ENCODE results near the gene DNAJC10. TPM values are rescaled to one million over a fixed set of nuclear protein-coding genes. Genes with fewer than 3 reads are reported as not detected.
"Not testable (repeated sequence)": the region's sequence is repeated elsewhere in the genome, so short reads cannot be mapped to it uniquely, and the experiment has no call there.

The DNAJC10 gene
- total and polyA plus RNA-seq, 5 donors from 2014 or later: 32.9 to 52.5 (median 47.4) TPM

DNA sequence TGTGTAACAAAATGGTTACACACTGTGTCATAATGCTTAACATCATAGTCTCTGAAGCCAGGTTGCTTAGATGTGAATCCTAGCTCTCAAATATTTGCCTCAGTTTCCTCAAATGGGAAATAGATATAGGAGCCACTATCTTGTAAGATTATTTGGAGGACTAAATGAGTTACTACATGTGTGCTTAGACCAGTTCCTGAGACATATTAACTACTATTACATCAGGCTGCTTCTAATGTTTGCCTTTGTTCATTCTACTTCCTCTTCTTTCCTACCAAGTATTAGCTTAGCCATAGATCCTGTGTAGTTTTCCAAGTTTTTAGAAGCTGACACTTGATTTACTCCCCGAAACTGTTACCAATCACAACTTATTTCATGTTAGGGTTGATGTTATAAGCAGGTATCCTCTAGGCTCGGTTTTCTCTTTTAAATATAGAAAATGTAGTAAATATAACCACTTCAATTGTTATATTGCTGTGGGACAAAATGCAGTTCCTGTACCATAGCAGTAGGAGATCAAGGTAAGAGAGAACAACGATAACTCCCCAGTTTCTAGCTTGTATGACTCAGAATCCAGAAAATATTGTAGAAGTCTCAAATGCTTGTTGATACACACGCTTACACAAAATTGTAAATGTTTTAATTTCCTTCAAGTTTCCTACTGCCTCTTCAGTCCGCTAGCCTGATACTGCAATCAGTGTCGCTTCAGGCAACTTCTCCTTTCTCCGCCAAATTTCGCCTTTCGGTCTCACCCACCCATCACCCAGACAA, 751 bp upstream of the DNAJC10 start:
- H3K36me3 Mint-ChIP-seq: no peaks in the 10 kb centered on the region
- peak overlapping the region; percentile 80 for H3K27ac ChIP-seq (ENCODE audit: insufficient read depth, low read length, poor library complexity, severe bottlenecking)
- H3K4me1 Mint-ChIP-seq: peaks cover 0 to 5% (median 2%) of the 10 kb centered on the region in 4 donors
- peaks cover 6% of the 10 kb centered on the region for H3K27me3 ChIP-seq (ENCODE audit: control insufficient read depth, insufficient read depth, low read length)
- ATAC-seq (ENCODE audit: low read depth in 2 of 2): peak; percentile 1 to 6
- no peaks in the 10 kb centered on the region for H3K9me3 ChIP-seq (ENCODE audit: control insufficient read depth in 2 of 2, low read length in 2 of 2)
- H3K9me3 Mint-ChIP-seq: no peaks in the 10 kb centered on the region
- H3K4me3 ChIP-seq (ENCODE audit: low read depth, low read length): peak overlapping the region; percentile 96
- peaks cover 17% of the 10 kb centered on the region for H3K27me3 Mint-ChIP-seq
- peak overlapping the region in 1 of 4 donors; percentile 11 for H3K4me3 Mint-ChIP-seq
- no peak for DNase-seq
- peaks cover 24% of the 10 kb centered on the region for H3K4me1 ChIP-seq (ENCODE audit: control insufficient read depth, insufficient read depth, low read length, poor library complexity, severe bottlenecking)
- H3K27ac Mint-ChIP-seq: no peak overlapping the region
- peaks cover 2% of the 10 kb centered on the region for H3K36me3 ChIP-seq (ENCODE audit: control insufficient read depth, insufficient read depth, low read length)

DNA sequence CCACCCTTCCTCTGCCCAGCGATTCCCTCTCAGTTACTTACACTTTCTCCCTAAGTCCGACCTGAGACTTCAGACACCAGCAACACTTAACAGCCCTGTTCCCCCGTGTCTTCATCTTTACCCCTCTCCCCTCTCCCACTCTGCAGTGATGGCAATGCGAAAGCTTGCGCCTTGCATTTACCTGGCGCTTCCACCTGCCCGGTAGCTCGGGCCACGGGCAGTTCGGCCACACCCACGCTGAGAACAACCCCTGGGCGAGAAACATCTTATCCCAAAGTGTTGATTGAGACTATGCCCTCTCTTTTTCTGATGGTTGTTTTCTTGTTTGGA, 558 bp downstream of the DNAJC10 start:
- H3K36me3 Mint-ChIP-seq: peaks cover 6% of the 10 kb centered on the region
- peaks cover 0 to 9% (median 4%) of the 10 kb centered on the region in 4 donors for H3K4me1 Mint-ChIP-seq
- H3K27ac Mint-ChIP-seq: no peak overlapping the region
- Histone ChIP-seq H3K4me1 (ENCODE audit: control insufficient read depth, insufficient read depth, low read length, poor library complexity, severe bottlenecking) (peaks cover 24% of the 10 kb centered on the region), H3K4me3 (ENCODE audit: low read depth, low read length) (peak overlapping the region; percentile 95), H3K27ac (ENCODE audit: insufficient read depth, low read length, poor library complexity, severe bottlenecking) (peak overlapping the region; percentile 80), H3K27me3 (ENCODE audit: control insufficient read depth, insufficient read depth, low read length) (no peaks in the 10 kb centered on the region), H3K36me3 (ENCODE audit: control insufficient read depth, insufficient read depth, low read length) (peaks cover 2% of the 10 kb centered on the region), H3K9me3 (ENCODE audit: control insufficient read depth in 2 of 2, low read length in 2 of 2) (no peaks in the 10 kb centered on the region)
- ATAC-seq (ENCODE audit: low read depth in 2 of 2) (no peak), DNase-seq (no peak)
- H3K9me3 Mint-ChIP-seq: no peaks in the 10 kb centered on the region
- peaks cover 7% of the 10 kb centered on the region for H3K27me3 Mint-ChIP-seq
- H3K4me3 Mint-ChIP-seq: no peak overlapping the region

DNA sequence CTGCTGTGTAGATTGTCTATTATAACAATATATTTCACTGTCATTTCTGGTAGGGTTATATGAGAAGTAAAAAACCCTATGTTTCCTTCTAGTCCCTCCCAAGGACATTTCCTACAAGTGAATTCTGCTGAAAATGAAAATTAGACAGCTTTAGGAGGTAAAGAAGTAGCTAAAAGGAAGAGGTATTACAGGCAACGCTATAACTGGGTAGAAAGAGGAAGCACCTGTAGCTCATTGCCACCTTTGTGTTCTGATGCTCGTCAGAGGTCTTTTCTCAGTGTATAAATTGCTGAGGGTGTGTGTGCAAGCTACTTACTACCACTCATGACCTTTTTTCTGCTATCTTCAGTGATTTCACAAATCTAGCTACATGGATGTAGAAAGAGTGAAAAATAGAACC, 1.4 kb downstream of the DNAJC10 start:
- Histone ChIP-seq H3K27ac (ENCODE audit: insufficient read depth, low read length, poor library complexity, severe bottlenecking) (peak overlapping the region; percentile 80), H3K27me3 (ENCODE audit: control insufficient read depth, insufficient read depth, low read length) (no peaks in the 10 kb centered on the region), H3K4me1 (ENCODE audit: control insufficient read depth, insufficient read depth, low read length, poor library complexity, severe bottlenecking) (peaks cover 24% of the 10 kb centered on the region), H3K36me3 (ENCODE audit: control insufficient read depth, insufficient read depth, low read length) (peaks cover 5% of the 10 kb centered on the region), H3K9me3 (ENCODE audit: control insufficient read depth in 2 of 2, low read length in 2 of 2) (no peaks in the 10 kb centered on the region), H3K4me3 (ENCODE audit: low read depth, low read length) (peak overlapping the region; percentile 95)
- peaks cover 6% of the 10 kb centered on the region for H3K27me3 Mint-ChIP-seq
- H3K36me3 Mint-ChIP-seq: peaks cover 6% of the 10 kb centered on the region
- DNase-seq (peak in 2 of 3 donors; percentile 5 to 20), ATAC-seq (ENCODE audit: low read depth in 2 of 2) (no peak)
- H3K4me3 Mint-ChIP-seq: no peak overlapping the region
- no peak overlapping the region for H3K27ac Mint-ChIP-seq
- H3K9me3 Mint-ChIP-seq: no peaks in the 10 kb centered on the region
- peaks cover 0 to 9% (median 4%) of the 10 kb centered on the region in 4 donors for H3K4me1 Mint-ChIP-seq

DNA sequence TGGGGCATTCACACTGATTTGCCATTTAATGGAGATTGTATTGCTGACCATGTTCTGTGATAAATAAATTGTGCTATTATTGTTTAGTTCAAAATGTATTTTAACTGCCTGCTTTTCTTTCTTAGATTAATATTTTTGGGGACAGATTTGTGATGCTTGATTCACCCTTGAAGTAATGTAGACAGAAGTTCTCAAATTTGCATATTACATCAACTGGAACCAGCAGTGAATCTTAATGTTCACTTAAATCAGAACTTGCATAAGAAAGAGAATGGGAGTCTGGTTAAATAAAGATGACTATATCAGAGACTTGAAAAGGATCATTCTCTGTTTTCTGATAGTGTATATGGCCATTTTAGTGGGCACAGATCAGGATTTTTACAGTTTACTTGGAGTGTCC, 1.8 kb downstream of the DNAJC10 start:
- Histone ChIP-seq H3K4me3 (ENCODE audit: low read depth, low read length) (peak overlapping the region; percentile 95), H3K27me3 (ENCODE audit: control insufficient read depth, insufficient read depth, low read length) (no peaks in the 10 kb centered on the region), H3K27ac (ENCODE audit: insufficient read depth, low read length, poor library complexity, severe bottlenecking) (peak overlapping the region; percentile 80), H3K9me3 (ENCODE audit: control insufficient read depth in 2 of 2, low read length in 2 of 2) (no peaks in the 10 kb centered on the region), H3K36me3 (ENCODE audit: control insufficient read depth, insufficient read depth, low read length) (peaks cover 8% of the 10 kb centered on the region), H3K4me1 (ENCODE audit: control insufficient read depth, insufficient read depth, low read length, poor library complexity, severe bottlenecking) (peaks cover 24% of the 10 kb centered on the region)
- H3K4me1 Mint-ChIP-seq: peaks cover 0 to 9% (median 4%) of the 10 kb centered on the region in 4 donors
- peaks cover 6% of the 10 kb centered on the region for H3K36me3 Mint-ChIP-seq
- H3K4me3 Mint-ChIP-seq: peak overlapping the region in 1 of 4 donors; percentile 5
- DNase-seq: no peak
- H3K27me3 Mint-ChIP-seq: peaks cover 5% of the 10 kb centered on the region
- H3K9me3 Mint-ChIP-seq: no peaks in the 10 kb centered on the region
- no peak for ATAC-seq (ENCODE audit: low read depth in 2 of 2)
- H3K27ac Mint-ChIP-seq: no peak overlapping the region

DNA sequence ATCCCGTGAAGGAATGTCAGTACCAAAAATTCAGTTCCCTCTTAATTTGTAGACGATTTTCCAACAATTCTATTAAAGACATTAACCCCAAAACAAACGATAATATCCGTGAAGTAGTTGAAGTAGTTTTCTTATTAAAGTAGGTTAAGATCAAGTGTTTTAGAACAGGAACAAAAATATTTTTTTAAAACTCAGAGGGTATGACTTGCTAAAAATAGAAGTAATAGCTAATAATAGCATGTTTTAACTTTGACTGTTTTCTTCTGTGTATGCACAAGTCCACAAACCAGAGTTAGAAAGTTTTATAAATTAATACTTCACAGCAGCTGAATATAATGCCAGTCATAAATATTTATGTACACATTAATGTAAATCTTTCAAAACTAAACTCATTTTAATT, 2.4 kb downstream of the DNAJC10 start:
- H3K9me3 Mint-ChIP-seq: no peaks in the 10 kb centered on the region
- H3K27me3 ChIP-seq (ENCODE audit: control insufficient read depth, insufficient read depth, low read length): no peaks in the 10 kb centered on the region
- no peak overlapping the region for H3K27ac ChIP-seq (ENCODE audit: insufficient read depth, low read length, poor library complexity, severe bottlenecking)
- peaks cover 24% of the 10 kb centered on the region for H3K4me1 ChIP-seq (ENCODE audit: control insufficient read depth, insufficient read depth, low read length, poor library complexity, severe bottlenecking)
- H3K9me3 ChIP-seq (ENCODE audit: control insufficient read depth in 2 of 2, low read length in 2 of 2): no peaks in the 10 kb centered on the region
- no peak for ATAC-seq (ENCODE audit: low read depth in 2 of 2)
- no peak for DNase-seq
- no peak overlapping the region for H3K27ac Mint-ChIP-seq
- H3K4me1 Mint-ChIP-seq: peaks cover 0 to 9% (median 4%) of the 10 kb centered on the region in 4 donors
- H3K27me3 Mint-ChIP-seq: no peaks in the 10 kb centered on the region
- H3K36me3 ChIP-seq (ENCODE audit: control insufficient read depth, insufficient read depth, low read length): peaks cover 11% of the 10 kb centered on the region
- no peak overlapping the region for H3K4me3 Mint-ChIP-seq
- H3K36me3 Mint-ChIP-seq: peaks cover 6% of the 10 kb centered on the region
- H3K4me3 ChIP-seq (ENCODE audit: low read depth, low read length): no peak overlapping the region

DNA sequence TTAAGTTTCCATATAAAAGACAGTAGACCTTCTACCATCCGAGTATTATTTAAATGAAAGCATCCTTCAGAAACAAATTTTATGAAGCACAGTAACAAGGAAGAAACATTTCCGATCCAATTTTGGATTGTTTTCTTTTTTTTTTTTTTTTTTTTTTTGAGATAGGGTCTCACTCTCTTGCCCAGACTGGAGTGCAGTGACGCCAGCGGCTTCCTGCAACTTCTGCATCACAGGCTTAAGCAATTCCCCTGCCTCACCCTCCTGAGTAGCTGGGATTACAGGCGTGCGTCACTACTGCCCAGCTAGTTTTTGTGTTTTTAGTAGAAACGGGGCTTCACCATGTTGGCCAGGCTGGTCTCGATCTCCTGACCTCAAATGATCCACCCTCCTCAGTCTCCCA, 3.1 kb downstream of the DNAJC10 start:
- DNase-seq; H3K4me1 Mint-ChIP-seq; H3K27me3 ChIP-seq (ENCODE audit: control insufficient read depth, insufficient read depth, low read length); H3K27ac ChIP-seq (ENCODE audit: insufficient read depth, low read length, poor library complexity, severe bottlenecking); H3K36me3 Mint-ChIP-seq; H3K4me3 ChIP-seq (ENCODE audit: low read depth, low read length); ATAC-seq (ENCODE audit: low read depth in 2 of 2); H3K27me3 Mint-ChIP-seq; H3K9me3 Mint-ChIP-seq; H3K9me3 ChIP-seq (ENCODE audit: control insufficient read depth in 2 of 2, low read length in 2 of 2); H3K4me3 Mint-ChIP-seq; H3K27ac Mint-ChIP-seq: not testable (repeated sequence)
- peaks cover 14% of the 10 kb centered on the region for H3K36me3 ChIP-seq (ENCODE audit: control insufficient read depth, insufficient read depth, low read length)
- peaks cover 24% of the 10 kb centered on the region for H3K4me1 ChIP-seq (ENCODE audit: control insufficient read depth, insufficient read depth, low read length, poor library complexity, severe bottlenecking)

DNA sequence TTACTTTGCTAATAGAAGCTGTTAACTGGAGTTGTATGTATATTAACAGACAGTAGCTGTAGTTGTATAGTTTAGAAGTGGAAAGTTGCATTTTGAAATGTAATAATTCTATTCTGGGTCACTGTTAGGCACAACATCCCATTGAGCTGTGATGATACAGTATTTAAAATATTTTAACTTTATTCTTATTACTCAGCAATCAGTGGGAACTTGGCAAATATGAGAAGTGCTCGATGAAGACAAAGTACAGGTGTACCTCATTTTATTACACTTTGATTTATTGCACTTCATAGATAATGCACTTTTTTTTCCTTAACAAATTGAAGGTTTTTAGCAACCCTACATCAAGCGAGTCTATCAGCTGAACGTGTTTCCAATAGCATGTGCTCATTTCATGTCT, 8.6 kb downstream of the DNAJC10 start:
- Histone ChIP-seq H3K4me1 (ENCODE audit: control insufficient read depth, insufficient read depth, low read length, poor library complexity, severe bottlenecking) (no peaks in the 10 kb centered on the region), H3K4me3 (ENCODE audit: low read depth, low read length) (no peak overlapping the region), H3K36me3 (ENCODE audit: control insufficient read depth, insufficient read depth, low read length) (peaks cover 28% of the 10 kb centered on the region), H3K27ac (ENCODE audit: insufficient read depth, low read length, poor library complexity, severe bottlenecking) (no peak overlapping the region), H3K27me3 (ENCODE audit: control insufficient read depth, insufficient read depth, low read length) (no peaks in the 10 kb centered on the region), H3K9me3 (ENCODE audit: control insufficient read depth in 2 of 2, low read length in 2 of 2) (no peaks in the 10 kb centered on the region)
- H3K4me3 Mint-ChIP-seq: no peak overlapping the region
- H3K27ac Mint-ChIP-seq: no peak overlapping the region
- peaks cover 0 to 9% (median 3%) of the 10 kb centered on the region in 4 donors for H3K4me1 Mint-ChIP-seq
- H3K27me3 Mint-ChIP-seq: no peaks in the 10 kb centered on the region
- DNase-seq (no peak), ATAC-seq (ENCODE audit: low read depth in 2 of 2) (no peak)
- no peaks in the 10 kb centered on the region for H3K9me3 Mint-ChIP-seq
- peaks cover 14% of the 10 kb centered on the region for H3K36me3 Mint-ChIP-seq

DNA sequence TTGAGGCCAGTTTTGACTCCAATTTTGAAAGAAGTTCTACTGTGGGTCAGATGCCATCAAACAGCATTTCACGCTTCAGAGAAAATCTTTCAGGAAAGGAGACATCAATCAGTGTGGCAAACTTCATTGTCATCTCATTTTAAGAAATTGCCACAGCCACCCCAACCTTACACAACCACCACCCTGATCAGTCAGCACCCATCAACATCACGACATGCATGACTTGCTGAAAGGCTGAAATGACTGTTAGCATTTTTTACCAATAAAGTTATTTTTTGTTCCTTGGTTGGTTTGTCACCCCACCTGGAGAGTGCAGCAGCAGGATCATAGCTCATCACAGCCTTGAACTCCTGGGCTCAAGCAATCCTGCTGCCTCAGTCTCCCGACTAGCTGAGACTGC, 10.4 kb downstream of the DNAJC10 start:
- peaks cover 0 to 15% (median 0%) of the 10 kb centered on the region in 4 donors for H3K4me1 Mint-ChIP-seq
- Histone ChIP-seq H3K27me3 (ENCODE audit: control insufficient read depth, insufficient read depth, low read length) (no peaks in the 10 kb centered on the region), H3K4me3 (ENCODE audit: low read depth, low read length) (no peak overlapping the region), H3K4me1 (ENCODE audit: control insufficient read depth, insufficient read depth, low read length, poor library complexity, severe bottlenecking) (no peaks in the 10 kb centered on the region), H3K9me3 (ENCODE audit: control insufficient read depth in 2 of 2, low read length in 2 of 2) (no peaks in the 10 kb centered on the region), H3K36me3 (ENCODE audit: control insufficient read depth, insufficient read depth, low read length) (peaks cover 32% of the 10 kb centered on the region), H3K27ac (ENCODE audit: insufficient read depth, low read length, poor library complexity, severe bottlenecking) (no peak overlapping the region)
- H3K27ac Mint-ChIP-seq: no peak overlapping the region
- H3K27me3 Mint-ChIP-seq: no peaks in the 10 kb centered on the region
- no peak for DNase-seq
- H3K4me3 Mint-ChIP-seq: no peak overlapping the region
- H3K9me3 Mint-ChIP-seq: no peaks in the 10 kb centered on the region
- H3K36me3 Mint-ChIP-seq: peaks cover 18% of the 10 kb centered on the region
- no peak for ATAC-seq (ENCODE audit: low read depth in 2 of 2)
